GM13977 (cell line): ENCODE data around the gene HOXB6.

Experiments used
- DNase-seq: peaks from one replicate; pipeline ENCODE4 v3.0.0; 2012; ENCODE audit warnings: low spot score
- in situ Hi-C: fragments of 300-500 bp; cut with MboI; formaldehyde crosslinking; loops from one replicate; pipeline ENCODE4 v1.12.0; 2022; ENCODE audit warnings: low sequenced_read_pairs, low pct_unique_long_range_greater_than_20kb, mixed read lengths, inconsistent platforms; ENCODE audit not compliant: unreplicated experiment
- TF ChIP-seq, protein P1 (sequence below): IDR thresholded peaks from 2 replicates; pipeline ENCODE4 v1.5.1; 2012; ENCODE audit warnings: mild to moderate bottlenecking, control low read depth; ENCODE audit not compliant: insufficient read depth; ENCODE audit errors: extremely low read depth, missing control alignments

HOXB6 gene

DNA sequence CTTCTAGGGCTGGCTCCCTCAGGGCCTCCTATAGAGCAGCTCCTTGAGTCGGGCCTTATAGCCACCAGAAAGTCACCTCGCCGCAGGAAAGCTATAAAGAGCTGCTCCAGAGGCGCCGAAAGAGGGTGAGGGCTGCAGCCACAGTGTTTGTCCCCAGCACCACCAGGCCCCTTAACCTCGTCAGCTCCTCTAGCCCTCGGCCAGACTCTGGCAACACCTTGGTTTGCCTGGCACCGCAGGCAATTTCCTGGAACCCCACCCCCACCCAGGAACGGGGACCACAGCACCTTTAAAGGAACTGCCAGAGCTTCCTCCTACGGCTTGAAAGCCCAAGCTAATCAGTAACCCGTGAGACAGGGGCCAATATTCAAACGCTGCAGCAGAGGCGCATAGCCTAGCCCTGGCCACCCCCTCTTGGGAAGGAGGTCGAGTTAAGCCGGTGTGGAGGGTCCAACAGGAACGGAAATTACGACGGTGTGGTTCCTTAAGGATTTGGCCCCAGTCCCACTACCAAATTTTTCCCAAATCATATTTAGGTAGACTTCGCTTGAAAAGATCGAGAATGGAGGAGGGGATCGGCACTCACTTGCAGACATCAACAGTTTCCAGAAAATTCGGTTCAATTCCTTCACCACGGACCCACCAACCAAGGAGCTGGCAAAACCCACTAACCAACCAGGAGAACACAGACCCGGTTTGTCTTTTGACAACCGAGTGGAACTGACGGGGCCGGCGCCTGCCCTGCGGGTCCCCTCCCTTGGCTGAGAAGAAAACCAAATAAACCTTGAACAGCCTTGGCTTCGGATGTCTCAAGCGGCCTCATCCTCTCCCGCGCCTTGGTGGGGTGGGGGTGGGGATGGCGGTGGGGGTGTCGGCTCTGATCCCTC lies 3.0 kb downstream of the HOXB6 start:
- TF ChIP-seq, protein P1, sequence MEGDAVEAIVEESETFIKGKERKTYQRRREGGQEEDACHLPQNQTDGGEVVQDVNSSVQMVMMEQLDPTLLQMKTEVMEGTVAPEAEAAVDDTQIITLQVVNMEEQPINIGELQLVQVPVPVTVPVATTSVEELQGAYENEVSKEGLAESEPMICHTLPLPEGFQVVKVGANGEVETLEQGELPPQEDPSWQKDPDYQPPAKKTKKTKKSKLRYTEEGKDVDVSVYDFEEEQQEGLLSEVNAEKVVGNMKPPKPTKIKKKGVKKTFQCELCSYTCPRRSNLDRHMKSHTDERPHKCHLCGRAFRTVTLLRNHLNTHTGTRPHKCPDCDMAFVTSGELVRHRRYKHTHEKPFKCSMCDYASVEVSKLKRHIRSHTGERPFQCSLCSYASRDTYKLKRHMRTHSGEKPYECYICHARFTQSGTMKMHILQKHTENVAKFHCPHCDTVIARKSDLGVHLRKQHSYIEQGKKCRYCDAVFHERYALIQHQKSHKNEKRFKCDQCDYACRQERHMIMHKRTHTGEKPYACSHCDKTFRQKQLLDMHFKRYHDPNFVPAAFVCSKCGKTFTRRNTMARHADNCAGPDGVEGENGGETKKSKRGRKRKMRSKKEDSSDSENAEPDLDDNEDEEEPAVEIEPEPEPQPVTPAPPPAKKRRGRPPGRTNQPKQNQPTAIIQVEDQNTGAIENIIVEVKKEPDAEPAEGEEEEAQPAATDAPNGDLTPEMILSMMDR, result no peak
- in situ Hi-C loops, result no loop called here
- no peak for DNase-seq

DNA sequence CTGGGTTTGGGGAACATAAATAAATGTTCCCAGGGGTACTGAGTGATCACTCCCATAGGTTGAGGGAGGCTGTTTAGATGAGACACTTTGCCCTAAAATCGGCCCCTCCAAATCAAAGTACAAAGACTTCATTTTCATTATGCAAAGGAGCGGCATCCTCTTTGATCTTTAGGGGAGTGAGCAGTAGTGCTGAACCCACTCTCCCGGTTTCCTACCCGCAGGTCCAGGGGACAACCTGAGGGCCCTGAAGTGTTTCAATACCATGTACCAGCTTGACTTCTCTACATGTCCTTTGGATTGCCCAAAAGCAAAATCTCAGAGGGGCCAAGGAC lies 3.6 kb downstream of the HOXB6 start:
- TF ChIP-seq, protein P1, result no peak
- in situ Hi-C loops, result no loop called here
- DNase-seq, result no peak

DNA sequence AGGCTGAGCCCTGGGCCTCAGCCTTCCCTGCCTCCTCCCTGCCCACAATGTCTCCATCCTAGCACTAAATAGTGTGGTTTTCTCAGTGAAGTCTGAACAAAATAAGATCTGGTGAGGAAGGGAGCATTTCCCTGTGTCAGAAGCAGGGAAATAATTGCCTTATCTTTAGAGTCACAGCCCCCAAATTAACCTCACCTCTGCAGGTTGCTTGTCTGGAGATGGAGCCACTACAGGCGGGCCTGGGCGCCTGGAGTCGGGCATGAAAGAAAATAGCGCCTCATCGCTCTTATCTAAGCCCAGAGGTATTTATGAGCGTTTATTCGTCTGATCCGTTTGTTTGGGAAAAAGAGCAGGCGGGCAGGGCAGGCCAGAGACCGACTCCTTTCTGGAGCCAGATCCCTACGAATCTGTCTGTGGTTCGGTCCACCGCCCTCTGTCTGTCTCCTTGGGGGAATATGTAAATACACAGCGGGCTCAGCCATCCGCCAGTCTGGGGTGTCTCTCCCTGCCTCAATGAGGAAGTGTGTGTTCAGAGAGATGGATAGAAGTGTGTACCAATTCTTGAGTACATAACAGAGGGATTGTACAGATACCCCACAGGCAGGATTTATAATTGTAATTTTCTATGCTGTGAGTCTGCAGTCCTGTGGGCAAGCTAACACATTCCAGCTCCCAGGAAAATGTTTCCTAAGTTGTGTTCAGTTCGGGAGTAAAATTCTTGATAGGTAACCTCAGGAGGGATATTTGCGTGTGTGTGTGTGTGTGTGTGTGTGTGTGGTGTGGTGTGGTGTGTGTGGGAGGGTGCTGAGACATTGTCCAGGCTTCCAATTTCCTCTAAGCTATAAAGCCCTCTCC lies 4.3 kb downstream of the HOXB6 start:
- in situ Hi-C loops, result no loop called here
- TF ChIP-seq, protein P1, result no peak
- no peak for DNase-seq

- in situ Hi-C loops, result no loop called here
- no peak for DNase-seq
- TF ChIP-seq, protein P1, result no peak
Measured at GRCh38 chr17:48599354-48599753, 5.4 kb downstream of the HOXB6 start.

- TF ChIP-seq, protein P1, result no peak
- in situ Hi-C loops, result no loop called here
- no peak for DNase-seq
Measured at GRCh38 chr17:48598736-48599135, 6.0 kb downstream of the HOXB6 start.

- DNase-seq, result no peak
- in situ Hi-C loops, result no loop called here
Measured at GRCh38 chr17:48597778-48598631, 6.8 kb downstream of the HOXB6 start.

More at GRCh38 chr17:48597778-48598631, 6.8 kb downstream of the HOXB6 start:
- TF ChIP-seq, protein P1, result no peak
